H1 (cell line): ENCODE results near the gene PRF1. TPM values are rescaled to one million over a fixed set of nuclear protein-coding genes. Genes with fewer than 3 reads are reported as not detected.

ENCODE experiments used
- CHD2 ChIP-seq: IDR thresholded peaks from 2 replicates; pipeline ENCODE4 v1.6.1; 2012; ENCODE audit warnings: low read length, improper control_type of control experiment
- PHF8 ChIP-seq: fragments of 200-600 bp; sonication (generic); conservative IDR thresholded peaks from 2 replicates; pipeline ENCODE4 v1.7.1; 2012; ENCODE audit warnings: low read depth, mild to moderate bottlenecking, inconsistent platforms, low read length, moderate library complexity
- POLR2AphosphoS5 ChIP-seq: IDR thresholded peaks from 2 replicates; pipeline ENCODE4 v1.6.1; 2011; ENCODE audit warnings: low read depth, low read length
- SP2 ChIP-seq: IDR thresholded peaks from 2 replicates; pipeline ENCODE4 v1.6.1; 2012; ENCODE audit warnings: mild to moderate bottlenecking, low read length, inconsistent platforms
- TAF1 ChIP-seq: IDR thresholded peaks from 2 replicates; pipeline ENCODE4 v1.6.1; 2011; ENCODE audit warnings: mild to moderate bottlenecking, low read depth, low read length
- TCF12 ChIP-seq: IDR thresholded peaks from 2 replicates; pipeline ENCODE4 v1.6.1; 2011; ENCODE audit warnings: low read depth, mild to moderate bottlenecking, low read length
- polyA plus RNA-seq, 7 experiments: library from polyadenylated mRNA; depleted of rRNA in 3 of 7; stranded (reverse) in 5 of 7; unstranded in 2 of 7; fragments of >200 nt in 5 of 7; fragments of 200-250 nt in 2 of 7; gene quantifications; 1 replicate in 5 of 7; 2 replicates in 1 of 7; 4 replicates in 1 of 7; pipeline versions ENCODE4 v1.2.1 to v1.2.3, GENCODE V29; 2011 to 2013; ENCODE audit warnings: missing spikeins in 2 of 7, mixed read lengths in 2 of 7
- total RNA-seq: library from RNA; stranded (reverse); fragmentation: NEBNext Ultra II Directional; extraction: Animal tissue kit (Norgen Biotek cat#: 25700); gene quantifications from 2 replicates; pipeline ENCODE4 v1.2.1, GENCODE V29; 2021

PRF1 gene
- total and polyA plus RNA-seq, 2 of the 8 experiments (the other 6 are each of a cell fraction or from before 2014, with no cell fraction given), result 0.15 TPM; not detected in 1

- no peak for TF ChIP-seq PHF8
- TF ChIP-seq TAF1, result no peak
- TF ChIP-seq TCF12, result no peak
- TF ChIP-seq CHD2, result no peak
- TF ChIP-seq SP2, result no peak
- TF ChIP-seq POLR2AphosphoS5, result no peak
These were observed 20.0 kb upstream of the PRF1 start (continued) for GRCh38 chr10:70622541-70622940.
